Measurements from ENCODE around the gene CDH3.

The CDH3 gene

DNA sequence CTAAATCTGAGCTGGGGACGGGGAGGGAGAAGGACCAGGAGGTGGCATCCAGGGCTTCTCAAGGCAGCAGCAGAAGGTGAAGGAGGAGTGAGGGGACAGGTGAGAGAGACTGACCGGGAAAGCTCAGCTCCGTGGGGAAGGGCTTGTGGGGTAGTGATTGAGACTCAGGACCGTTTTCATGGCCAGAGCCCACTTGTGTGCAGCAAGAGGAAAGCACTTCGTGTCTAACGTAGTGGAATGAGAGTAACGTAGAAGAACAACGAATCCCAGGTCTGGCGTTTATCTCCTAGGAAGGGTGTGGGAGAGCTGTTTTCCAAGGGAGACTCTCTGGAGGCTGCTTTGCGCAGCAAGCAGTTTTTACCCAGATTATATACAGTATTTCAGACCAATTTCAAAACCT, 1.3 kb upstream of the CDH3 start:
- H3K9ac ChIP-seq: peak overlapping the region in 4 of 11 experiments; percentile 37 to 74 (median 69); a peak in 4 of 22 replicates
- H4K20me1 ChIP-seq: peaks cover 0 to 33% (median 5%) of the 10 kb centered on the region in 11 experiments; a peak in 7 of 22 replicates
- H3K4me3 ChIP-seq: peak overlapping the region in 2 of 10 experiments; percentile 53 to 66; a peak in 2 of 20 replicates
- H3K36me3 ChIP-seq: no peaks in the 10 kb centered on the region
- peak overlapping the region in 5 of 11 experiments; percentile 28 to 77 (median 34); a peak in 5 of 22 replicates for H3K27ac ChIP-seq
- peaks cover 65 to 81% (median 78%) of the 10 kb centered on the region in 11 experiments for H3K27me3 ChIP-seq
- TF ChIP-seq Cebpa-rat (IDR thresholded peaks at IDR 0.05): no peak
- peaks cover 25 to 44% (median 37%) of the 10 kb centered on the region in 10 experiments for H3K4me1 ChIP-seq
- peak overlapping the region; percentile 96 to 100 (median 99); a peak in 19 of 22 replicates for H3K4me2 ChIP-seq
- H3K9me3 ChIP-seq (replicated peaks in 1 of 11): no peaks in the 10 kb centered on the region

DNA sequence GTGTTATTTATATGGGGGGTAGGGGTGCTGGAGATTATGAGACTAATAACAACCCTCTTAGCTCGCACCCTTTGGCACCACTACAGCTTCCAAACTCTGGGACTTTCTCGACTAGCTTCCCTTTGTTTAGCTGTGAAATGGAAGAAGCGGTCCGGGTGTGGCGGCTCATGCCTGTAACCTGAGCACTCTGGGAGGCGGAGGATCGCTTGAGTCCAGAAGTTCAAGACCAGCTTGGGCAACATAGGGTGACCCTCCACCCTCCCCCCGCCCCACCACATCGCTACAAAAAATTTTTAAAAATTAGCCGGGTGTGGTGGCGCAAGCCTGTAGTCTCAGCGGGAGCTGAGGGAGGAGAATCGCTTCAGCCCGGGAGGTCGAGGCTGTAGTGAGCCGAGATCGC, 814 bp upstream of the CDH3 start:
- peak overlapping the region; percentile 49 to 68 (median 62); a peak in 19 of 20 replicates for H3K4me3 ChIP-seq
- H3K4me2 ChIP-seq: peak overlapping the region; percentile 96 to 100 (median 99)
- H3K9me3 ChIP-seq (replicated peaks in 1 of 11): no peaks in the 10 kb centered on the region
- TF ChIP-seq Cebpa-rat (IDR thresholded peaks at IDR 0.05): no peak
- H4K20me1 ChIP-seq: peaks cover 0 to 33% (median 5%) of the 10 kb centered on the region in 11 experiments; a peak in 7 of 22 replicates
- peaks cover 65 to 83% (median 80%) of the 10 kb centered on the region in 11 experiments for H3K27me3 ChIP-seq
- H3K9ac ChIP-seq: peak overlapping the region in 9 of 11 experiments; percentile 37 to 74 (median 61); a peak in 12 of 22 replicates
- H3K4me1 ChIP-seq: peaks cover 25 to 44% (median 37%) of the 10 kb centered on the region in 10 experiments
- H3K27ac ChIP-seq: peak overlapping the region in 5 of 11 experiments; percentile 28 to 77 (median 34); a peak in 8 of 22 replicates
- H3K36me3 ChIP-seq: no peaks in the 10 kb centered on the region

GRCh38 chr16:68645494-68646388, 631 bp downstream of the CDH3 start:
- peak overlapping the region; percentile 96 to 100 (median 99) for H3K4me2 ChIP-seq
- H3K9me3 ChIP-seq (replicated peaks in 1 of 11): no peaks in the 10 kb centered on the region
- peak overlapping the region; percentile 49 to 68 (median 62) for H3K4me3 ChIP-seq
- peaks cover 65 to 83% (median 80%) of the 10 kb centered on the region in 11 experiments for H3K27me3 ChIP-seq
- H3K27ac ChIP-seq: peak overlapping the region in 7 of 11 experiments; percentile 58 to 77 (median 70); a peak in 15 of 22 replicates
- H4K20me1 ChIP-seq: peaks cover 0 to 33% (median 5%) of the 10 kb centered on the region in 11 experiments; a peak in 7 of 22 replicates
- peak overlapping the region; percentile 38 to 80 (median 62); a peak in 20 of 22 replicates for H3K9ac ChIP-seq
- no peaks in the 10 kb centered on the region for H3K36me3 ChIP-seq
- no peak for TF ChIP-seq Cebpa-rat (IDR thresholded peaks at IDR 0.05)
- H3K4me1 ChIP-seq: peaks cover 30 to 55% (median 47%) of the 10 kb centered on the region in 10 experiments

DNA sequence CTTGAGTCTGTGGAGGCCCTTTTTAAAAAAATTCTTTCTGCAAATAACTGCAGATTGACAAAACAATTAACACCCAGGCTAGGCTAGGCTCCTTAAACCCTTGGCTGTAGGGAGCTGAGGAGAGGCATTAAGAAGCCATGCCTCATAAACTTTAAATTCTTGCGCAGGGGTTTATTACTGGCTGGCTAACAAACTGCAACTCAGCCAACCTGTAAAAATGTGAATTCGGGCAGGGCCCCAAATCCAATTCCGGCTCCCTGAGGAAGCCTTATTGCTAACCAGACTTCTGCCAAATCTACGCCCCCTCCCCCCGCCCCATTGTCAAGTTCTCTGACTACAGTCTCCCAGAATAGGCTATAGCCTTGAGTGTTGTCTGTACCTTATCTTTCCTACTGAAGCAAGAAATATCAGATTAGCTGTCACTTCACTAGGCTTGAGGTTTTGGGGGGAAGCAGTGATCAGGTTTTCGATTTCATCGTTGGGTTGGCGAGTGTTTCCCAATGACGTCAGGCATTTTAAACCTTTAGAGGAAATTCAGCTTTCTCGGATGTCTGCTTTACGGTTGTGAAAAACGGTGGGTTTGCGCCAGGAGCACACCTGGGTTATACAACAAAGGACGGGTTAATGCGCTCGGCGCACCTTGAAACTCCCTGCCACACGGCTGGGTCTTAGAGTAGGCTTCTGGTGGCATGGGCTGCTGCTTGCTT, 2.0 kb downstream of the CDH3 start:
- H3K9ac ChIP-seq: no peak overlapping the region
- H4K20me1 ChIP-seq: peaks cover 0 to 33% (median 5%) of the 10 kb centered on the region in 11 experiments; a peak in 7 of 22 replicates
- H3K4me3 ChIP-seq: peak overlapping the region in 1 of 10 experiments; percentile 66; a peak in 1 of 20 replicates
- no peak overlapping the region for H3K27ac ChIP-seq
- no peak for TF ChIP-seq Cebpa-rat (IDR thresholded peaks at IDR 0.05)
- H3K9me3 ChIP-seq (replicated peaks in 1 of 11): no peaks in the 10 kb centered on the region
- 0 out of 22 replicates have a peak overlapping the region, but pooled peaks of 2 of the 11 experiments have one; percentile 98 to 99 for H3K4me2 ChIP-seq
- no peaks in the 10 kb centered on the region for H3K36me3 ChIP-seq
- peaks cover 29 to 66% (median 53%) of the 10 kb centered on the region in 10 experiments for H3K4me1 ChIP-seq
- H3K27me3 ChIP-seq: peaks cover 61 to 75% (median 68%) of the 10 kb centered on the region in 11 experiments

GRCh38 chr16:68651136-68651535, 6.0 kb downstream of the CDH3 start:
- Histone ChIP-seq H3K9ac (no peak overlapping the region), H3K4me1 (peaks cover 6 to 30% (median 18%) of the 10 kb centered on the region in 10 experiments), H3K27ac (no peak overlapping the region), H4K20me1 (peaks cover 0 to 6% (median 0%) of the 10 kb centered on the region in 11 experiments; a peak in 5 of 22 replicates), H3K4me2 (peak overlapping the region in 9 of 11 experiments; percentile 47 to 73 (median 59); a peak in 18 of 22 replicates), H3K9me3 (replicated peaks in 1 of 11) (no peaks in the 10 kb centered on the region), H3K27me3 (peaks cover 21 to 35% (median 28%) of the 10 kb centered on the region in 11 experiments), H3K36me3 (no peaks in the 10 kb centered on the region), H3K4me3 (no peak overlapping the region)
- no peak for TF ChIP-seq Cebpa-rat (IDR thresholded peaks at IDR 0.05)

DNA sequence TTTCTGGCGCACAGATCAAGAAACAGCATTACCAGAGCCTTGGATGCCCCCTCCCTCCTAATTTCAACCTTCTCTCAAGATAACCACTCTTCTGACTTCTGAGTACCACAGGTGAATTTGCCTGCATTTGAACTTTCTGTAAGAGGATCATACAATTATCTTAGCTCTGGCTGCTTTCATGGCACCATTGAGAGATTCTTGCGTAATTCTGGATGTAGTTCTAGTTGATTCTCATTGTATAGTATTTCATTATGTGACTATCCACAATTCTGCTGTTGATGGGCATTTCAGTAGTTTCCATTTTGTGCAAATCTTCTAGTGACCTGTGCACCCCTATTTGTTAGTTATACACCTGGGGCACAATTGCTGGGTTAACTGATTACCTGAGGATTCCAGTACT, 7.5 kb downstream of the CDH3 start:
- no peaks in the 10 kb centered on the region for H3K9me3 ChIP-seq (replicated peaks in 1 of 11)
- no peak overlapping the region for H3K4me3 ChIP-seq
- no peak overlapping the region for H3K27ac ChIP-seq
- TF ChIP-seq Cebpa-rat (IDR thresholded peaks at IDR 0.05): peak in 6 of 11 experiments; percentile 9 to 64 (median 26); a peak in 3 of 22 replicates
- H3K9ac ChIP-seq: no peak overlapping the region
- no peak overlapping the region for H3K4me2 ChIP-seq
- peaks cover 6 to 20% (median 12%) of the 10 kb centered on the region in 11 experiments for H3K27me3 ChIP-seq
- peaks cover 5 to 23% (median 16%) of the 10 kb centered on the region in 10 experiments; a peak in 19 of 20 replicates for H3K4me1 ChIP-seq
- H3K36me3 ChIP-seq: no peaks in the 10 kb centered on the region
- H4K20me1 ChIP-seq: peaks cover 0 to 4% (median 0%) of the 10 kb centered on the region in 11 experiments; a peak in 1 of 22 replicates

GRCh38 chr16:68655806-68656205, 10.7 kb downstream of the CDH3 start:
- peaks cover 0 to 11% (median 5%) of the 10 kb centered on the region in 10 experiments; a peak in 18 of 20 replicates for H3K4me1 ChIP-seq
- no peak overlapping the region for H3K4me3 ChIP-seq
- H3K36me3 ChIP-seq: no peaks in the 10 kb centered on the region
- H4K20me1 ChIP-seq: 0 out of 22 replicates have a peak, but pooled peaks cover 0 to 4% (median 0%) of the 10 kb centered on the region in 11 experiments
- H3K9ac ChIP-seq: no peak overlapping the region
- no peak overlapping the region for H3K27ac ChIP-seq
- H3K27me3 ChIP-seq: no peaks in the 10 kb centered on the region
- H3K9me3 ChIP-seq (replicated peaks in 1 of 11): no peaks in the 10 kb centered on the region
- H3K4me2 ChIP-seq: no peak overlapping the region
- TF ChIP-seq Cebpa-rat (IDR thresholded peaks at IDR 0.05): no peak

DNA sequence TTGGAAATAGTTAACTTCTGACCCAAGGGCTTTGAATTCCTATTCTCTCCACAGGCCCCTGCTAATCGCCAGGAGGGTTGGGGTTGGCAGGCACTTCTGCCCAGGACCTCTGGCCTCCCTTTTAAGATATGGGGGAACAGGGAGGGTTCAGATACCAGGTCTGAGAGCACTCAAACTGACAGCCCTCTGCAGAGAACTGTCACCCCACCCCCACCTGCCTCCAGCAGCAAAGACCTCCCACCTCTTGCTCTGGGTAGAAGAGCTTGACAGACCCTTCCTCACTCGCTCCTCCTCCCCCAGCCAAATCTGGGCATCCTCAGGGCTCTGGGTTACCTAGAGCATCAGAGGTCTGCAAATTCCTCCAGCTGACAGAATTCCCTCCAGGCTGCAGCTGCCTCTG, 11.6 kb downstream of the CDH3 start:
- Histone ChIP-seq H3K4me2 (no peak overlapping the region), H3K36me3 (no peaks in the 10 kb centered on the region), H3K9ac (no peak overlapping the region), H3K27me3 (no peaks in the 10 kb centered on the region), H4K20me1 (0 out of 22 replicates have a peak, but pooled peaks cover 0 to 4% (median 0%) of the 10 kb centered on the region in 11 experiments), H3K9me3 (replicated peaks in 1 of 11) (no peaks in the 10 kb centered on the region), H3K4me3 (no peak overlapping the region), H3K27ac (no peak overlapping the region), H3K4me1 (peaks cover 0 to 5% (median 0%) of the 10 kb centered on the region in 10 experiments; a peak in 1 of 20 replicates)
- no peak for TF ChIP-seq Cebpa-rat (IDR thresholded peaks at IDR 0.05)

Measured in BLaER1 treated with 17β-estradiol and CSF1 and Interleukin-3, amounts not matched to agents 10 nM and 100 nM (cell line).